SU-DHL-6 (cell line): Measurements from ENCODE around the gene SLN.

ENCODE experiments used
- H2AFZ ChIP-seq: fragments of 200-600 bp; sonication (generic); 2 replicates; pipeline ENCODE4 v1.6.1; 2014; ENCODE audit warnings: low read depth, mild to moderate bottlenecking, moderate library complexity, mixed read lengths, antibody characterized with exemption, low read length; ENCODE audit not compliant: severe bottlenecking
- H3F3A ChIP-seq: fragments of 200-600 bp; shearing (Covaris generic); 2 replicates; pipeline ENCODE4 v1.6.0; 2016; ENCODE audit warnings: antibody characterized with exemption, mild to moderate bottlenecking; ENCODE audit not compliant: insufficient read depth
- H3K27ac ChIP-seq: fragments of 200-600 bp; sonication (generic); 2 replicates; pipeline ENCODE4 v1.5.1; 2016; ENCODE audit warnings: low read depth, mild to moderate bottlenecking, low read length, moderate library complexity, mixed read lengths
- H3K27me3 ChIP-seq: fragments of 200-600 bp; sonication (generic), shearing (Covaris generic); 2 replicates; pipeline ENCODE4 v1.6.0; 2014; ENCODE audit warnings: mild to moderate bottlenecking, low read length
- H3K36me3 ChIP-seq: fragments of 200-600 bp; sonication (generic); 2 replicates; pipeline ENCODE4 v1.6.1; 2014; ENCODE audit warnings: mild to moderate bottlenecking, low read length, mixed read lengths
- H3K4me2 ChIP-seq: fragments of 300-600, 200-600 bp; shearing (Covaris generic), sonication (generic); 2 replicates; pipeline ENCODE4 v1.6.0; 2014; ENCODE audit warnings: low read length, low read depth, mild to moderate bottlenecking; ENCODE audit not compliant: poor library complexity, severe bottlenecking
- H3K4me3 ChIP-seq: fragments of 200-600 bp; sonication (generic); 2 replicates; pipeline ENCODE4 v1.5.1; 2014; ENCODE audit warnings: antibody characterized with exemption, low read length, mild to moderate bottlenecking, mixed read lengths; ENCODE audit not compliant: insufficient read depth, poor library complexity, severe bottlenecking
- H3K79me2 ChIP-seq: fragments of 200-600 bp; sonication (generic); 2 replicates; pipeline ENCODE4 v1.6.1; 2014; ENCODE audit warnings: mild to moderate bottlenecking, low read length, moderate library complexity; ENCODE audit not compliant: insufficient read depth
- H3K9ac ChIP-seq: fragments of 200-600 bp; sonication (generic); 2 replicates; pipeline ENCODE4 v1.7.0; 2014; ENCODE audit warnings: mild to moderate bottlenecking, low read length
- H3K9me2 ChIP-seq: fragments of 200-600 bp; sonication (generic); replicated peaks from 2 replicates; pipeline ENCODE4 v1.6.1; 2014; ENCODE audit warnings: low read length; ENCODE audit not compliant: insufficient read depth
- H3K9me3 ChIP-seq: fragments of 200-600 bp; sonication (generic); 2 replicates; pipeline ENCODE4 v1.6.1; 2014; ENCODE audit warnings: low read length, mixed read lengths; ENCODE audit not compliant: insufficient read depth
- H4K20me1 ChIP-seq: fragments of 200-600 bp; sonication (generic); 2 replicates; pipeline ENCODE4 v1.6.1; 2014; ENCODE audit warnings: low read depth, mild to moderate bottlenecking, antibody characterized with exemption, low read length, moderate library complexity, mixed read lengths
- CTCF ChIP-seq: fragments of 200-600 bp; sonication (generic); IDR thresholded peaks from one replicate; pipeline ENCODE4 v1.5.1; 2017; ENCODE audit warnings: antibody characterized with exemption, mild to moderate bottlenecking, low read length, moderate library complexity; ENCODE audit not compliant: insufficient read depth, poor library complexity, severe bottlenecking
- EZH2phosphoT487 ChIP-seq: fragments of 200-600 bp; sonication (generic), shearing (Covaris generic); conservative IDR thresholded peaks from 2 replicates; pipeline ENCODE4 v1.6.1; 2018; ENCODE audit warnings: mild to moderate bottlenecking, antibody characterized with exemption, low read length, moderate library complexity, mixed read lengths

Gene SLN

DNA sequence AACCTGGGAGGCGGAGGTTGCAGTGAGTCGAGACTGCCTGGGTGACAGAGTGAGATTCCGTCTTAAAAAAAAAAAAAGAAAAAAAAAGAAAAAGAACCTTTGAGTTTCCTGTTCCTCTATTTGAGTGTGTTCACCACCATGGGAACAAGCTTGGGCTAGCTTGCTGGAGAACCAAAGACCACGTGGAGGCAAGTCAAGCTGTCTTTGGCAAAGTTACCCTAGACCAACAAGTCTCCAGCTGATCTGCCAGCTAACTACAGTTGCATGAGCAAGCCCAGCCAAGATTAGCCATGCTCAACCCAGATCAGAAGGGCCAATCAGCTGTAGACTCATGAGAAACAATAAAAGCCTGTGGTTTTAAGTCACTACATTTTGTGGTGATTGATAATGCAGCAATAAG lies 29.7 kb downstream of the SLN start:
- no peaks in the 10 kb centered on the region for H3K36me3 ChIP-seq
- no peaks in the 10 kb centered on the region for H4K20me1 ChIP-seq
- no peak overlapping the region for H3K27ac ChIP-seq
- H3K9me3 ChIP-seq = no peaks in the 10 kb centered on the region
- H3K79me2 ChIP-seq = no peaks in the 10 kb centered on the region
- H3K27me3 ChIP-seq = no peaks in the 10 kb centered on the region
- H3K9ac ChIP-seq = no peak overlapping the region
- H3K4me2 ChIP-seq = no peak overlapping the region
- no peak for TF ChIP-seq CTCF
- no peak for TF ChIP-seq EZH2phosphoT487
- no peak overlapping the region for H3K4me3 ChIP-seq
- no peaks in the 10 kb centered on the region for H3F3A ChIP-seq
- no peak overlapping the region for H2AFZ ChIP-seq
- H3K9me2 ChIP-seq = no peaks in the 10 kb centered on the region

DNA sequence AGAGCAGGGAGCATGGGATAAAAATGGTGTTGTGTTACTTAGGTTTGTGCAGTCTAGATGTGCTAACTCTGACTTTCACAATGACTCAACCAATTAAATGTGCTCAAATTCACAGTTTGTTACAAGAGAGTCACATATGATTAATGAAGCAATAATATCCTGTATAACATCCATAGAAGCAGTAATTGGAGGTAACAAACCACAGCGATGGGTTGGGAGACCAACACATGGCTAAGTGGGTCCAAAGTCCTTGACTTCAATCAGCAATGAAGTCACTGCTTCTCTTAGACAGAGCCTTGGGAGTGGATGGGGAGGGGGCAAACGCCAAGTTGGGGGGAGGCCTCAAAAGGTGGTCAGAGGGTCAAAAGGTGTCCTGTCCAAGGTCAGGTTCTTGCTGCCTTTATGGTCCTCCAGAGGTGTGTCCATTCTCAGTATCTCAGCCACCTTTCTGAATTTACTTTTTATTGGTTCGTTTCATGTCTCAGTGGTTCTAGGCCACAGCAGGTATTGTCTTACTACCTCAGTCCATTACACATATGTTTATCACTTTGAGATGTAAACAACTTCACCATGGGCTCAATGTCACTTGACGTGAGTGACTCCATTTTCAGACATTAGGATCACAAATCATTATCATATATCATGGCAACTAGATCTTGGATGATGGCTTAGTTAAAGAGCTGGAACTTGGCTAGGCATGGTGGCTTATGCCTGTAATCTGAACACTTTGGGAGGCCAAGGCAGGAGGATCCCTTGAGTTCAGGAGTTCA lies 32.4 kb downstream of the SLN start:
- no peaks in the 10 kb centered on the region for H3K9me2 ChIP-seq
- H2AFZ ChIP-seq = no peak overlapping the region
- TF ChIP-seq CTCF = no peak
- TF ChIP-seq EZH2phosphoT487 = no peak
- no peaks in the 10 kb centered on the region for H3K79me2 ChIP-seq
- no peaks in the 10 kb centered on the region for H4K20me1 ChIP-seq
- no peaks in the 10 kb centered on the region for H3F3A ChIP-seq
- no peak overlapping the region for H3K27ac ChIP-seq
- H3K36me3 ChIP-seq = no peaks in the 10 kb centered on the region
- H3K9me3 ChIP-seq = no peaks in the 10 kb centered on the region
- no peaks in the 10 kb centered on the region for H3K27me3 ChIP-seq
- no peak overlapping the region for H3K4me2 ChIP-seq
- H3K9ac ChIP-seq = no peak overlapping the region
- H3K4me3 ChIP-seq = no peak overlapping the region

- Histone ChIP-seq H3K4me3 (no peak overlapping the region), H3K27ac (no peak overlapping the region), H3K9ac (no peak overlapping the region), H3K27me3 (no peaks in the 10 kb centered on the region), H3K9me3 (no peaks in the 10 kb centered on the region), H3K4me2 (no peak overlapping the region), H3K36me3 (no peaks in the 10 kb centered on the region), H3K79me2 (no peaks in the 10 kb centered on the region), H3K9me2 (no peaks in the 10 kb centered on the region), H3F3A (no peaks in the 10 kb centered on the region), H2AFZ (no peak overlapping the region), H4K20me1 (no peaks in the 10 kb centered on the region)
- no peak for TF ChIP-seq CTCF
- TF ChIP-seq EZH2phosphoT487 = no peak
Measured at GRCh38 chr11:107678632-107678971, 33.3 kb downstream of the SLN start.
